Omental fat pad (tissue), 4 donors: Measurements from ENCODE around the gene ADAMTS17. TPM values are rescaled to one million over a fixed set of nuclear protein-coding genes. Genes with fewer than 3 reads are reported as not detected.
"Not testable (repeated sequence)": the region's sequence is repeated elsewhere in the genome, so short reads cannot be mapped to it uniquely, and the experiment has no call there.

ENCODE experiments used
- ATAC-seq: fragments of 150-250 bp; one replicate; pipeline ENCODE4 v1.9.1; 2016; ENCODE audit warnings: mild to moderate bottlenecking, moderate library complexity; ENCODE audit not compliant: low FRiP score
- DNase-seq: peaks from one replicate; pipeline ENCODE4 v3.0.0-alpha.2; 2019; ENCODE audit warnings: low spot score
- CTCF ChIP-seq, 3 donors: fragments of 450-650 bp; IDR thresholded peaks; one replicate each; pipeline ENCODE4 v1.5.1; 2016 to 2017; ENCODE audit warnings: antibody characterized with exemption in 3 of 3, mild to moderate bottlenecking in 3 of 3, moderate library complexity in 2 of 3
- total RNA-seq, 4 donors: library from RNA; depleted of rRNA; stranded (reverse); fragments of >200 nt; gene quantifications; one replicate each; pipeline ENCODE4 v1.1.0, GENCODE V29; 2016

ADAMTS17 gene
- total RNA-seq, 4 donors from 2014 or later, result 1.6 to 10.7 (median 5.7) TPM

GRCh38 chr15:100082761-100083402 is 258.9 kb downstream of the ADAMTS17 start:
- no peak for TF ChIP-seq CTCF (IDR thresholded peaks at IDR 0.05)
- DNase-seq (no peak), ATAC-seq (no peak)

GRCh38 chr15:100081454-100081853 is 260.3 kb downstream of the ADAMTS17 start:
- ATAC-seq (no peak), DNase-seq (no peak)
- TF ChIP-seq CTCF (IDR thresholded peaks at IDR 0.05), result no peak

- no peak for ATAC-seq
- no peak for DNase-seq
- no peak for TF ChIP-seq CTCF (IDR thresholded peaks at IDR 0.05)
Observed at GRCh38 chr15:100078511-100079220, 263.1 kb downstream of the ADAMTS17 start.

GRCh38 chr15:100075229-100075628 is 266.5 kb downstream of the ADAMTS17 start:
- ATAC-seq (no peak), DNase-seq (no peak)
- no peak for TF ChIP-seq CTCF (IDR thresholded peaks at IDR 0.05)

GRCh38 chr15:100073982-100074381 is 267.8 kb downstream of the ADAMTS17 start:
- no peak for ATAC-seq
- DNase-seq, result no peak
- TF ChIP-seq CTCF (IDR thresholded peaks at IDR 0.05), result no peak

- ATAC-seq, DNase-seq: not testable (repeated sequence)
Observed at GRCh38 chr15:100066521-100067280, 275.1 kb downstream of the ADAMTS17 start.

- no peak for ATAC-seq
- no peak for DNase-seq
- no peak for TF ChIP-seq CTCF (IDR thresholded peaks at IDR 0.05)
Observed at GRCh38 chr15:100061944-100062343, 279.8 kb downstream of the ADAMTS17 start.
